GM21526 (cell line): ENCODE measurements around the gene CENATAC.
"Not testable (repeated sequence)": the region's sequence is repeated elsewhere in the genome, so short reads cannot be mapped to it uniquely, and the experiment has no call there.

ENCODE experiments used
- ATAC-seq: cut with Tn5 transposase; IDR thresholded peaks from one replicate; pipeline ENCODE4 v1.9.1; 2021; ENCODE audit warnings: moderate library complexity; ENCODE audit not compliant: unreplicated experiment, low FRiP score

Gene CENATAC

DNA sequence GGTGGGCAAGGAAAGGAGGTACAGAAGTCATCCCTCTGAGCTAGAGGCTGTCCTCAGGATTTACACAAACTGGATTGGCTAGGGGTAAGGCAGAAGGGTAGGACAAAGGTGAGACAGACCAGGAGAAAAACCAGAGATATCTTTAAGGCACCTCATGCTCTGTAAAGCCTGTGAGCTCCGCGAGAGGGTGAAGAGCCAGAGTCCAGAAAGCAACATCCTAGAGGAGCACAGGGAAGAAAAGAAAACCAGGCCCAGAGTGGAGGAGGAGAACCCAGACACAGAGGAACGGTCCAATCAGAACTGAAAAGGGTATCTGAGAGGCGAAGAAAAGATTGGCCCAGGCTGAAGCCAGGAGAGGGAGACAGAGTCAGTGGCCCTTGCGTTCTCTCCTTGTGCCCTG is 27.6 kb downstream of the CENATAC start:
- no peak for ATAC-seq

DNA sequence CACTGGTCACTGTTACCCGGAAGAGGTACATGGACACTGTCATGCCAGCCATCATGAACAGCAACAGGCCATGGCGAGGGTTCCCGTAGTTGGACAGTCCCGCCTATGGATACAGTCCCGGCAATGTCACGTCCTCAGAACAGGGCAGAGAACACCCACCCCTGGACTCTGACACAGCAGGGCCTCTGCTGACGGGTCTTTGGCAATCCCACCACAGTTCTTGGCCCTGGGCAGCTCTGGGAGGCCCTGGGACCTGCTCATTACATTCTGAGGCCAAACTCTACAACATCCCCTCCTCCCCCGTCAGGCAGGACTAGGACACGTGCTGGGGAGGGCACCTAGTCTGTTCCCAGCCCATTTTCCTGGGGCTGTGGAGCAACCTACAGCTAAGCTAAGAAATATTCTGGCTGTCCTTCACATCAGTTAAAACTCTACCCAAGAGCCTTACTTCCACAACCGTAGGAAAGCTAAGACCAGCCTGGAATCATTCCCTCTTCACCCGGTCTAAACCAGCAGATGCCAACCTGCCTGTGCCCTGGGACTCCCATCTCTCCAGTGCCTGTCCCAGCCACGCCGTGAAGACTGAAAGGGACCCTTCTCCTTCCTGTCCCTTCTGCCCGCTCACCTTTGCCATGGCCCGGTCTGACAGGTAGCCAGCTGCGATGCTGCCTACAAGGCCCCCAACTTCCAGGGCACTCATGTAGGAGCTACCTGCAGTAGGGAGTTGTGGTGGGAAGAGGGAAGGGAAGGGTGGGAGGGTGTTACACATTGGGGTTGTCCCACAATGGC is 28.2 kb downstream of the CENATAC start:
- no peak for ATAC-seq

DNA sequence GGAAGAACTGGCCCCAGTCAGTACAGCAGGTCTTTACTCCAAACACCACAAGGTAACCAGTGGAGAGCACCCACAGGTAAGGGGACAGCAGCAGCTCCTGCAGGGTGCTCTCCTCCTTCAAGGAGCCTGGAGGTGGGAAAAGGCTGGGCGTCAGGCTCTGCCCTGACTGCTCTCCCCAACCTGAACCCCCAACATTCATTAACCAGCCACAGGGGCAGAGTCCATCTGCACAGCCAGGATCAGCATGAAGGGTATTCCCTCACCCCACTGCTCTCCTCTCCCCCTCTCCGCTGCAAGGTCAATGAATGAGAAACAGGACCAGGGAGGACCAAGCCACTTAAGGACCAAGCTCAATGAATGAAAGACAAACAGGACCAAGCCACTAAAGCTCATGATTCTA is 29.0 kb downstream of the CENATAC start:
- no peak for ATAC-seq

DNA sequence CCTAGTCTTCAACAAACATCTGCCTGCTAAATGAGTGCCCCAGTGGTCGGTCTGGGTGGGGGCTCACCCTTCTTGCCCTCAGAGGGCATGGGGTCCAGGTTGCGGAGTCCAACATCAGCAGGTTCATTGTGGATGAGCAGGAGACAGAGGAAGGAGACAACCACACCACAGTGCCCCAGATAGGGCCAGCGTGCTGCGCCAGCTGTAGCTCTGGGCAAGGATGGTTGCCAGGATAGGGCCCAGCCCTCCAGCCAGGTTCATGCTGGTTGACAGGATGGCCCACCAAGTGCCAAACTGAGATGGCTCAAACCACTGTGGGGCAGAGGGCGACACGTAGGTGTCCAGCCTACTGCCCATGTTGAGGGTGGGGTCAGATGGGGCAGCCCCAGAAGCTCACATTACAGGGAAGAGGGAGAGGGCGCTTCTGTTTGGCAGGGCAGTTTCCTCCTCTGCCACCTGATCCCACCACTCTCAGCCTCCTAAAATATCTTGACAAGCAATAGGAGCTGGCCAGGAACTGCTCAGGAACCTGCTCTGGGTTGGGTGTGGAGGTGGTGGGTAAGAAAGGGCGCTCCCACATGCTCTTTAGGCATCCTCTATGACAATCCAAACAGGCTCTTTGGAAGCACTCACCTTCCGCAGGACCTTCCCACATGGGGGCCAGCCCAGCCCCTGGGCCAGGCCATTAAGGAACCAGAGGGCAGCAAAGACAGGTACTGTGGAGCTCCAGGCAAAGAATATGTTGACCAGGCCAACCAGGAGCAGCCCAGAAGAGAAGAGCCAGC is 29.8 kb downstream of the CENATAC start:
- ATAC-seq, result no peak

DNA sequence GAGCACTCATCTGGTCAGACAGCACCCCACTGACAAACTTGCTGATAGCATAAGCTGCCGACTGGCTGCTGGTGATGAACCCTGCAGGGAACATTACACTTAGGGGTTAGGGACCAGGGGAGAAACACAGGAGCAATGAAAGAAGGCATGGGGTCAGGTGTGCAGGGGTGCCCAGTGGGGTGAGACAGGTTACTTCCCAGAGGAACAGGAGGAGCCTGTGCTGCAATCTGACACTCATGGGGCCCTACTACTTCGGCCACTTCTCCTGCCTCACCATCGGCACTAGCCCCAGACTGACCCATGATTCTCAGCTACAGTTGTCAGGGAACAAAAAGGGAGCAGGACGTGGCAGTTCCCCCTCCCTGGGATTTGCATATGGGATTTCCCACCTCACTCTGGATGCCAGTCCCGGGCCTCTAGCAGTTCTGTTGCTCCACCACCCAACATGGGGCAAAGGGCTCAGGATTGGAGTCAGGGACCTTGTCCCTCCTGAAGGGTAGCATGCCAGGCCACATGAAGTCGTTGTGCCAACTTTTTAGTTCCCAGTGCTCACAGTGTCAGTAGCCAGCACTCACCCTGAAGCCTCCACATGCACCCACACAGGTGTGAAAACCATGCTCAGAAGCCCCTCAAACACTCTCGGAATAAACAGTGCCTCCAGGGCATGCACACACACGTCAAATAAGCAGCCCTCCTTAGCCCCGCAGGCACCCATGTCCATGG is 30.6 kb downstream of the CENATAC start:
- ATAC-seq, result no peak

DNA sequence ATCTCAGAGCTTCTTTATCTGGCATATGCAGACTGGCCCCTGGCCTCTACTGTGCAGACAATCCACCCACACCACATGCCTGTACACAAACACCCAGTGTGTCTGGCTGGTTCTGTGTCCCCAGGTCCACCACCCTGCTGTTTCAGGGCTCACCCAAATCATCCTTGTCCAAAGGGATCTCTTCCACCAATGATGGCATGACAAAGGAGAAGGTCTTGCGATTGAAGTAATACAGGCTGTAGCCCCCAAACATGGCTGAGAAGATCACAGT is 31.1 kb downstream of the CENATAC start:
- ATAC-seq, result no peak

DNA sequence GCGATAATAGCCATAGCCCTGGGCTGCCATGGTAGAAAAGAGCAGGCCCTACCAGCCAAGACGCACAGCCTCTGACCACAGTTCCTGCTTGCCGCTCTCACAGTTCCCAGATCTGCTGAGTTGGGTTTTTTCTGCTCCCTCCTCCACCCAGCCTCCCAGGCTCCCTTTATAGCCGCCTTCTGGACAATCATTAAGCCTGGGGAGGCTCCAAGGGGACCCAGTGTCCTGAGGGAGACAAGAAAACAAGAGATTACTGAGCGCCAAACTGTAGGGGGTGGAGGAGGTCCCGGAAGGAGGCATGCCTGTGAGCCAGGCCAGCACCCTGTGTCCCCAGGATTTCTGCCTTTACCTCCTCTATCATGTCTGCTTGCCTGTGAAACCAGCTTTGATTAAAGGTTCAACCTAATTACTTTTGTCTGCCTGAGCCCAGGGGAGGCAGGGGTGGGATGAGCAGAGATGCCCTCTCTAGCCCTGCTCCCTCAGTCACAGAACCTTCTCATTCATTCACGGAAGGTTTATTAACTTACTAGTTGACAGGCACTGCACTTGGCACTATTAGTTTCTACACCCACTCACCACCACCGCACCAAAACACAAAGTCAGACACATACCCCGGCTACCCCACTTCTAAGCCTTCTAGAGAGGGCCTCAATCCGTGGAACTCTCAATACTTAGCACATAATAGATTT is 31.5 kb downstream of the CENATAC start:
- peak; percentile 10 for ATAC-seq

DNA sequence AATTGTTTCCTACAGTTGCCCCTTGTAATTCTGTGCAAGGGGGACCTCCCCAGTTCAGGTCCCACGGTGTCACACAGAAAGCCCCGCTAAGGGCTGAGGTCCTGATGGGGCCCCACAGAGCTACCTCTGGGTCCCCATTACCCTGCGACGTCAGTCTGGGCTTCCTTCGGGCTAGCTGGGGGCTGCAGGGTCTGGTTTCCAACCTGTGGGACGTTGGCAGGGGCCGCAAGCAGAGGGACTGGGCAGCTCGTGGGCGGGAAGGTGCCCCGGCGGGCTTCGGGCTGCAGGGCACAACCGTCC is 32.0 kb downstream of the CENATAC start:
- ATAC-seq, result peak; percentile 10

DNA sequence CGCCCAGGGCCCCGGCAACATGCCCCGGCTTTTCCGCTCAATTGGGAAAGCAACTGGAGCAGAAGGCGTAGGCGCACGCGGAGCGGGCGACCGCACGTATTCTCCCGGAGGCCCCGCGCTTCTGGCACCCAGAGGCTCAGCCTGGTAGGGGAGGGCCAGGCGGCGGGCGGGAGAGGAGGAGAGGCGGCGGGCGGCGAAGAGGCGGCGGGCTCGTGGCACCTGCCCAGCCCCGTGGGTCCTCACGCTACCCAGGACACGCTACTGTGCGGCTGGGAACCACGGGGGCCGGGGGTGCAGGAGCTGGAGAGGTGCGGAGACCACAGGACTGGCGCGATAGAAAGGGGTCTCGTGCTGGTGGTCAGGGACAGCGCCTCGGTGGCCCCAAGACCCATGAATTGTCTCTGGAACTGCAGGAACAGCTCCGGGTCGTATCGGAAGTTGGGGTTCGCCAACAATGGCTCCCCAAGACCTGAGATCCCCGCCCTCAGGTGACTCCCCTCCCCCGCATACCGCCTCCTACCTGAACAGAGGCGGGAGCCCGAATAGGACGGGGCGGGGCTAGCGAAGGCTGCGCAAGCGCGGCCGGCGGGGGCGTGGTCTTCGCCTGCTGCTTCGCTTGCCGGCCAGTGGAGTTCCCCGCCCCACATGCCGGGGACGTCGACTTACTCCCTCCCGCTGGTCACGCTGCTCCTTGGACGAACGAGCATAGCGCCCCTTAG is 32.5 kb downstream of the CENATAC start, which contains the start of gene SLC37A4:
SLC37A4 (minus strand) TSS at position 549 of the 719 bp plus-strand sequence.
- peak; percentile 73 for ATAC-seq

DNA sequence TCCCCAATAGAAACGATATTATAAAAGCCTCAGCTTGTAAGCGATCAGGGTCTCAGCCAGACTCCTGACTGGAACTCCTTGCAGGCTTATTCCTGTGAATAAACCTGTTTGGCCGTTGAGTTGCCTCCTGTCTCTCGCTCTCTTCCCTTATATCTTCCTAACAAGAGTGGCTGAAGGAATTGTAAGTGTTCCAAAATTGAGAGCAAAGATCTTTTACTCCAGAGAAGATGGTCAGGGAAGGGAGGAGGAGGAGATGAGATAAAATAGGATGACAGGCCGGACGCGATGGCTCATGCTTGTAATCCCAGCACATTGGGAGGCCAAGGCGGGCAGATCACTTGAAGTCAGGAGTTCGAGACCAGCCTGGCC is 34.0 kb downstream of the CENATAC start:
- ATAC-seq, result no peak

DNA sequence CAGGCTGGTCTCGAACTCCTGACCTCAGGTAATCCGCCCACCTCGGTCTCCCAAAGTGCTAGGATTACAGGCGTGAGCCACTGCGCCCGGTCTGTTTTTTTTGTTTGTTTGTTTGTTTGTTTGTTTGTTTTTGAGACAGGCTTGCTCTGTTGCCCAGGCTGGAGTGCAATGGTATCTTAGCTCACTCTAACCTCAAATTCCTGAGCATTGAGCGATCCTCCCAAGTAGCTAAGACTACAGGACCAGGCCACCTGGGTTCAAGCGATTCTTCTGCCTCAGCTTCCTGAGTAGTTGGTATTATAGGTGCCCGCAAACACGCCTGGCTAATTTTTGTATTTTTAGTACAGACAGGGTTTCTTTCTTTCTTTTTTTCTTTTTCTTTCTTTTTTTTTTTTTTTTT is 35.5 kb downstream of the CENATAC start:
- not testable (repeated sequence) for ATAC-seq

DNA sequence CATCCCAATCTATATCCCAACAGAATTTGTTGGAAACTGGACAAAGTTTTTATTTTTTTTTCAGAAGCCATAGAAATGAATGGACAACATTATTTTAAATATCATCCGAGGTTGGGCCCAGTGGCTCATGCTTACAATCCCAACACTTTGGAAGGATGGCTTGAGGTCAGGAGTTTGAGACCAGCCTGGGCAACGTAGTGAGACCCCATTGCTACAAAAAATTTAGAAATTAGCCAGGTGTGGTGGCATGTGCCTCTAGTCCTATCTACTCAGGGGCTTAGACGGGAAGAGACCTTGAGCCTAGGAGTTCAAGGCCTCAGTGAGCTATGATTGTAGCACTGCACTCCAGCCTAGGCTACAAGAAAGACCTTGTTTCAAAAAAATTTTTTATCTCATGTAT is 36.9 kb downstream of the CENATAC start:
- ATAC-seq, result no peak

DNA sequence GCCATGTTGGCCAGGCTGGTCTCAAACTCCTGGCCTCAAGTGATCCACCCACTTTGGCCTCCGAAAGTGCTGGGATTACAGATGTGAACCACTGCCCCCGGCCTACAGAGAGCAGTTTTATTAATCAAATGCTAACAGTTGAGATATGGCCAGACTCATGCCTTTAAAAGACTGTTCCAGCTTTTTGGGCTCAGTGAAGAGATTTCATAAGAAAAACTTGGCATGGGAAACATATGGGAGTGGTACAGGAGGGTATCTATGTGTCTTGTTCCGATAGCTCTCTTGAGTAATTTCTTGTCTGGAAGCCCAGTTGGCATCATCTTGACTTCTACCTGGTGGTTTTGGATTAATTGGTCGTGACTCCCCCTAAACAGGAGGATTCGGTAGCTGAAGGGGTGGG is 40.9 kb downstream of the CENATAC start:
- no peak for ATAC-seq

DNA sequence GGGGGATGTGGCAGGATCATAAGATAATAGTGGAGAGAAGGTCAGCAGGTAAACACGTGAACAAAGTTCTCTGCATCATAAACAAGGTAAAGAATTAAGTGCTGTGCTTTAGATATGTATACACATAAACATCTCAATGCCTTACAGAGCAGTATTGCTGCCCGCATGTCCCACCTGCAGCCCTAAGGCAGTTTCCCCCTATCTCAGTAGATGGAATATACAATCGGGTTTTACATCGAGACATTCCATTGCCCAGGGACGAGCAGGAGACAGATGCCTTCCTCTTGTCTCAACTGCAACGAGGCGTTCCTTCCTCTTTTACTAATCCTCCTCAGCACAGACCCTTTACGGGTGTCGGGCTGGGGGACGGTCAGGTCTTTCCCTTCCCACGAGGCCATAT is 41.5 kb downstream of the CENATAC start:
- not testable (repeated sequence) for ATAC-seq

DNA sequence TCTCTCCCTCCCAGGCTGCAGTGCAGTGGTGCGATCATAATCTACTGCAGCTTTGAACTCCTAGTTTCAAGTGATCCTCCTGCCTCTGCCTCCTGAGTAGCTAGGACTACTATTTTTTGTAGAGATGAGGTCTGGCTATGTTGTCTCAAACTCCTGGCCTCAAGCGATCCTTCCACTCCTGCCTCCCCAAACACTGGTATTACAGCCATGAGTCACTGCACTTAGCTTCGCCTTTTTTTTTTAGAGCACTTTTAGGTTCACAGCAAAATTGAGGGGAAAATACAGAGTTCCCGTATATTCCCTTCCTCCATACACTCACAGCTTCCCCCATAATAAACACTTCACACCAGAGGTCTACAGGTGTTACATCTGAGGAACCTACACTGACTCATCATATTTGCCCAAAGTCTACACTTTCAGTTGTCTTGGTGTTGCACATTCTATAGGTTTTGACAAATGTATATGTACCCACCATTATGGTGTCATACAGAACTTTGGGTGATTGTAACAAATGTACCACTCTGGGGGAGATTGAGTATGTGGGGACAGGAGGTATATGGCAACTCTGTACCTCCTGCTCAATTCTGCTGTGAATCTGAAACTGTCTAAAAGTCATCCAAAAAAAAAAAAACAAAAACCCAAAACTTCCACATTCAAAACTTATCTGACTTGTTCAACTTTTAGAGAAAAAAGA is 44.0 kb downstream of the CENATAC start:
- no peak for ATAC-seq

DNA sequence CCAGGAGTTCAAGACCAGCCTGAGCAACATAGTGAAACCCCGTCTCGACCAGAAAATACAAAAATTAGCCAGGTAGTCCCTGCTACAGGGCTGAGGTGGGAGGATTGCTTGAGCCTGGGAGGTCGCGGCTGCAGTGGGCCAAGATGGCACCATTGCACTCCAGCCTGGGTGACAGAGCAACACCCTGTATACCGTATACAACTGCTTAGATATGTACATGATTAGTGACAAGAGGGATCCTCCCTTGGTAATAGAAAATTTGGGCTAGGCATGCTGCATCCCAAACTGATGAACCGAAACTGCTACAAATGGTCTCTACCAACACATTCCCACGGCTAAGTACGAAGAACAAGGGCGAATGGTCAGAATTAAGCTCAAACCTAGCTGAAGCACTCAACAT is 45.0 kb downstream of the CENATAC start:
- no peak for ATAC-seq

DNA sequence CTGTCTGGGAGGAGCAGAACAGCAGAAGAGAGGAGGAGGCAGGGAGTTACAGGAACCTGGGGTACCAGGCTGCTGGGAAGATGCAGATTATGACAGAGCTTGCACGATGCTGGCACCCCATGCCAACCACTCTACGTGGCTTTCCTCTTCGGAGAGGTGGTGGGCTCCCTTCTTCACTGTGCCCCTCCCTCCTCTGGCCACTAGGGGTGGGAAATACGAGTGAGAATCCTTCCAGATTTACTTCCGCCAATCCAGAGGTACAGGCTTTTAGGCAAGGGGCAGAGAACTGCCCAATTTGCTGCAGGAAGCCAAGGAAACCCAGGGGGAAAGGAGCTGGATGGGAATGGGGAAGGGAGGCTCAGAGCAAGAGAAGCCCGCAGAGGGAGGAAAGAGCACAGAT is 46.8 kb downstream of the CENATAC start:
- ATAC-seq, result no peak

DNA sequence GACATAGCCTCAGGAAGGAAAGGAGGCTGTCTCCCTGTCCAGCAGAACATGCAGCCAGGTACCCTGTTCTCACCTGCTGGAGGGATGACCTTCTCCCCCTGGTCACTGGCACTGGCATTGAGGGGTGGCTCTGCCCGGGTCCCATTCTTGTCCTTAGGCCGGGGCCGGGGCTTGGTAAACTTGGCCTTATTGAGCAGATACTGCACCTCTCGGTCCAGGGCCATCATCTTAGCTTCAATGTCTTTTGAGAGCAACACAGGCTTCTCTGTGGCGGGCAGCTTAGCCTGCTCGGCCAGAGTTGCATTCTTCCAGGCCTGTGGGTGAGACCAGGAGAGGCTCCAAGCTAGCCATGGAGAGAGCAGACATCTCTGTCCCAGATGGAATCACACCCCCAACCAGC is 48.6 kb downstream of the CENATAC start:
- no peak for ATAC-seq

DNA sequence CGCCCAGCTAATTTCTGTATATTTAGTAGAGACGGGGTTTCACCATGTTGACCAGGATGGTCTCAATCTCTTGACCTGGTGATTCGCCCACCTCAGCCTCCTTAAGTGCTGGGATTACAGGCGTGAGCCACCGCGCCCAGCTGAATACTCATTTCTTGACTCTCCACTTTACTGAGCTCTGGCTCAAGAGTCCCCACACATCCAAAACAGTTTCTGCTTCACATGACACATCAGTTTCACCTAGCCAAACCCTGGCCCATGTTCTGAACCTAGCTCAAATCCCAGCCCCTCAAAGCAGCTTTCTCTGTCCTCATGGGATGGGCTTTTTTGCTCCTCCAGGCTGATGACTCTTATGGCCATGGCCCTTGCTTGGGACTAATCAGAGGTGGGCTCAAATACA is 49.3 kb downstream of the CENATAC start:
- ATAC-seq, result no peak

DNA sequence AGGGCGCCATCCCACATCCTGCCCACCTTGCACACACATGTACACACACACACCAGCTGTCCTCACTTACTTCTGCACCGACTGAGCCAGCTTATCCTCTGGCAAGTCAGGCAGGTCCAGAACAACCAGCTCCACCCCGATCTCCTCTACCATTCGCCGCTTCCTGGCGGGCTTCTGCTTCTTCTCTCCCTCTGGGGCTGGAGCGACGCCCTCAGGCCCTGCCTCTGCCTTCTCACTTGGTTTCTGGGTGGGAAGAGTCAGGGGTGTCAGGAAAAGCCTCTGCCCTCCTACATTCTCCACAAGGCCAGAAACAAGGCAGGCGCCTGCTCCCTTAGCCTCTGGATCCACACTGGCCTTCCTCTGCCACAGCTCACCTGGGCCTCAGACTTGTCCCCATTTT is 50.7 kb downstream of the CENATAC start:
- ATAC-seq, result no peak
